HL-60 (cell line): Measurements from ENCODE around the gene PCOLCE2.

Experiments
- DNase-seq, 2 experiments: peaks; one replicate each; pipeline ENCODE4 v3.0.0-alpha.2; 2010 to 2020; ENCODE audit warnings: low read depth in 1 of 2, low spot score in 1 of 2
- H3K27ac ChIP-seq: fragments of 250-450 bp; sonication (Bioruptor Pico); replicated peaks from 2 replicates; pipeline ENCODE4 v1.5.1; 2020; ENCODE audit warnings: mild to moderate bottlenecking, moderate library complexity
- H3K27me3 ChIP-seq: fragments of 250-450 bp; sonication (Bioruptor Pico); 2 replicates; pipeline ENCODE4 v1.5.1; 2021; ENCODE audit warnings: mild to moderate bottlenecking, moderate library complexity; ENCODE audit not compliant: insufficient read depth, poor library complexity, severe bottlenecking
- H3K4me3 ChIP-seq: replicated peaks from 2 replicates; pipeline ENCODE4 v1.5.1; 2011; ENCODE audit warnings: mild to moderate bottlenecking, control low read depth, low read length; ENCODE audit not compliant: insufficient read depth
- GABPA ChIP-seq: IDR thresholded peaks from 2 replicates; pipeline ENCODE4 v1.6.1; 2012; ENCODE audit warnings: low read depth
- POLR2AphosphoS5 ChIP-seq: IDR thresholded peaks from 2 replicates; pipeline ENCODE4 v1.6.1; 2012; ENCODE audit warnings: low read depth
- SPI1 ChIP-seq: IDR thresholded peaks from 2 replicates; pipeline ENCODE4 v1.6.1; 2012; ENCODE audit warnings: low read depth, mild to moderate bottlenecking, borderline replicate concordance
- TF ChIP-seq, protein P1 (sequence below): IDR thresholded peaks from one replicate; pipeline ENCODE4 v1.5.1; 2011; ENCODE audit warnings: low read length, control low read depth, inconsistent platforms; ENCODE audit not compliant: insufficient read depth
- TF ChIP-seq, protein P2 (sequence below): IDR thresholded peaks from 2 replicates; pipeline ENCODE4 v1.6.1; 2012; ENCODE audit warnings: low read depth; ENCODE audit not compliant: insufficient replicate concordance

PCOLCE2 gene

DNA sequence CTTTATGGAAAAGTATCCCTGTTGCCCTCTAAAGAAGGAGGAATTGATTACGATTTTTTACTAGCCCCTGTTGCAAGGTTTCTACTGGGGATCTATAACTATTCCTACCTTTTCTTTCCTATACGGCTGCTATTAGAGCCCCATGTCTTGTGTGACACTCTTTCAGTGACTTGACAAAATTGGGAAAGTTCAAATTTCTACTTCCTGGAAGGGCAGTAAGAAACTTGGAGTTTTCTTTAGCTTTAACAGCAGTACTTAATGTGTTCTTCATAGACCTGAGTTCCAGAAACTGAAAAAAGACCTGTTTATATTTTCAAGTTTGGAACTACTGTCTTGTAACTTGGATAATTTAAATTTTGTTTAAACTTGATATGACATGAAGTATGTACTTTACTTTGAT, 110.3 kb downstream of the PCOLCE2 start:
- Histone ChIP-seq H3K27me3 (no peaks in the 10 kb centered on the region), H3K27ac (no peak overlapping the region), H3K4me3 (no peak overlapping the region)
- TF ChIP-seq GABPA (no peak), SPI1 (no peak), POLR2AphosphoS5 (no peak)
- TF ChIP-seq, protein P1, sequence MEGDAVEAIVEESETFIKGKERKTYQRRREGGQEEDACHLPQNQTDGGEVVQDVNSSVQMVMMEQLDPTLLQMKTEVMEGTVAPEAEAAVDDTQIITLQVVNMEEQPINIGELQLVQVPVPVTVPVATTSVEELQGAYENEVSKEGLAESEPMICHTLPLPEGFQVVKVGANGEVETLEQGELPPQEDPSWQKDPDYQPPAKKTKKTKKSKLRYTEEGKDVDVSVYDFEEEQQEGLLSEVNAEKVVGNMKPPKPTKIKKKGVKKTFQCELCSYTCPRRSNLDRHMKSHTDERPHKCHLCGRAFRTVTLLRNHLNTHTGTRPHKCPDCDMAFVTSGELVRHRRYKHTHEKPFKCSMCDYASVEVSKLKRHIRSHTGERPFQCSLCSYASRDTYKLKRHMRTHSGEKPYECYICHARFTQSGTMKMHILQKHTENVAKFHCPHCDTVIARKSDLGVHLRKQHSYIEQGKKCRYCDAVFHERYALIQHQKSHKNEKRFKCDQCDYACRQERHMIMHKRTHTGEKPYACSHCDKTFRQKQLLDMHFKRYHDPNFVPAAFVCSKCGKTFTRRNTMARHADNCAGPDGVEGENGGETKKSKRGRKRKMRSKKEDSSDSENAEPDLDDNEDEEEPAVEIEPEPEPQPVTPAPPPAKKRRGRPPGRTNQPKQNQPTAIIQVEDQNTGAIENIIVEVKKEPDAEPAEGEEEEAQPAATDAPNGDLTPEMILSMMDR, result no peak
- TF ChIP-seq, protein P2, sequence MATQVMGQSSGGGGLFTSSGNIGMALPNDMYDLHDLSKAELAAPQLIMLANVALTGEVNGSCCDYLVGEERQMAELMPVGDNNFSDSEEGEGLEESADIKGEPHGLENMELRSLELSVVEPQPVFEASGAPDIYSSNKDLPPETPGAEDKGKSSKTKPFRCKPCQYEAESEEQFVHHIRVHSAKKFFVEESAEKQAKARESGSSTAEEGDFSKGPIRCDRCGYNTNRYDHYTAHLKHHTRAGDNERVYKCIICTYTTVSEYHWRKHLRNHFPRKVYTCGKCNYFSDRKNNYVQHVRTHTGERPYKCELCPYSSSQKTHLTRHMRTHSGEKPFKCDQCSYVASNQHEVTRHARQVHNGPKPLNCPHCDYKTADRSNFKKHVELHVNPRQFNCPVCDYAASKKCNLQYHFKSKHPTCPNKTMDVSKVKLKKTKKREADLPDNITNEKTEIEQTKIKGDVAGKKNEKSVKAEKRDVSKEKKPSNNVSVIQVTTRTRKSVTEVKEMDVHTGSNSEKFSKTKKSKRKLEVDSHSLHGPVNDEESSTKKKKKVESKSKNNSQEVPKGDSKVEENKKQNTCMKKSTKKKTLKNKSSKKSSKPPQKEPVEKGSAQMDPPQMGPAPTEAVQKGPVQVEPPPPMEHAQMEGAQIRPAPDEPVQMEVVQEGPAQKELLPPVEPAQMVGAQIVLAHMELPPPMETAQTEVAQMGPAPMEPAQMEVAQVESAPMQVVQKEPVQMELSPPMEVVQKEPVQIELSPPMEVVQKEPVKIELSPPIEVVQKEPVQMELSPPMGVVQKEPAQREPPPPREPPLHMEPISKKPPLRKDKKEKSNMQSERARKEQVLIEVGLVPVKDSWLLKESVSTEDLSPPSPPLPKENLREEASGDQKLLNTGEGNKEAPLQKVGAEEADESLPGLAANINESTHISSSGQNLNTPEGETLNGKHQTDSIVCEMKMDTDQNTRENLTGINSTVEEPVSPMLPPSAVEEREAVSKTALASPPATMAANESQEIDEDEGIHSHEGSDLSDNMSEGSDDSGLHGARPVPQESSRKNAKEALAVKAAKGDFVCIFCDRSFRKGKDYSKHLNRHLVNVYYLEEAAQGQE, result no peak
- no peak for DNase-seq

DNA sequence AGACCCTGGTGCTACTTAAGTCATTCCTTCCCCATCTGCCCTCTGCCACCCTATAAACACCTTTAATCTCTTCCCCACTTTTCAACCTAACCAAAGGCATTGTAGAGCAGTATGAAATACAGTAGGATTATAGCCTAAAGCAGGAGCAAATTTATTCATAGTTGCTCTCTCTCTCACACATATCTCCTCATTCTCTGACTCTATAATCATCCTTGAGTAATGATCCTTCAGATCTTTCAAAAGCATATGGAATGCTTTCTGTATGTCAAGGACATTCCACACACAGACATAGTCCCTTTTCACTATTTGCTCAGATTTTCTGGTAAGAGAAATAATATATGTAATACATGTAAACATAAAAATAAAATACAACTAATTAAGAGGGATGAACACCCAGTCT, 111.0 kb downstream of the PCOLCE2 start:
- Histone ChIP-seq H3K27me3 (no peaks in the 10 kb centered on the region), H3K27ac (no peak overlapping the region), H3K4me3 (no peak overlapping the region)
- no peak for DNase-seq
- TF ChIP-seq, protein P2, result no peak
- TF ChIP-seq, protein P1, result no peak
- no peak for TF ChIP-seq SPI1
- no peak for TF ChIP-seq POLR2AphosphoS5
- TF ChIP-seq GABPA, result no peak

DNA sequence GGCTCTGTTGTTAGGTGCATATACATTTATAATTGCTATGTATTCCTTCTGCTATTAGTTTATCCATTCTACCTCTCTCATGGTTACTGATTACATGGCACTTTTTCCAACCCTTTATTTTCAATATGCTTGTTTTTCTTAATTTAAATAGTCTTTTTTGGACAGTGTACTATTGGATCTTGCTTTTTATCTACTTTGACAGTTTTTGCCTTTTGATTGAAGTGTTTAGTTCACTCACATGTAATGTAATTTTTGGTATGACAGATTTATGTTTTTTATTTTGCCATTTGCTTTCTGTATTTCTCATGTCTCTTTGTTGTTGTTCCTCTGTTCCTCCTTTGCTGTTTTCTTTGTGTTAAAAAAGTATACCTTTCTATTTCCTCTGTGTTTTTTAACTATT, 120.5 kb downstream of the PCOLCE2 start:
- TF ChIP-seq, protein P1, result no peak
- TF ChIP-seq, protein P2, result no peak
- TF ChIP-seq POLR2AphosphoS5, result no peak
- TF ChIP-seq GABPA, result no peak
- TF ChIP-seq SPI1, result no peak
- Histone ChIP-seq H3K27ac (no peak overlapping the region), H3K4me3 (no peak overlapping the region), H3K27me3 (no peaks in the 10 kb centered on the region)
- DNase-seq, result no peak
